HTERT RPE-1 (cell line): ENCODE results near the gene SH2D4B.

ENCODE experiments used
- in situ Hi-C: fragments of 300-500 bp; cut with MboI; formaldehyde crosslinking; loops from 4 replicates; pipeline ENCODE4 v1.14.3; 2020; ENCODE audit warnings: low sequenced_read_pairs

Gene SH2D4B

GRCh38 chr10:80674809-80675208 lies 137.1 kb downstream of the SH2D4B start:
- in situ Hi-C loops: no loop called here

GRCh38 chr10:80681142-80681541 lies 143.4 kb downstream of the SH2D4B start:
- in situ Hi-C loops: no loop called here

- in situ Hi-C loops: no loop called here
Observed at GRCh38 chr10:80684259-80684658, 146.6 kb downstream of the SH2D4B start.

GRCh38 chr10:80685355-80685754 lies 147.7 kb downstream of the SH2D4B start:
- in situ Hi-C loops: no loop called here

- in situ Hi-C loops: no loop called here
Observed at GRCh38 chr10:80686734-80687475, 149.2 kb downstream of the SH2D4B start.

- in situ Hi-C loops: no loop called here
Observed at GRCh38 chr10:80687476-80687789, 149.7 kb downstream of the SH2D4B start.

GRCh38 chr10:80690434-80690833 lies 152.7 kb downstream of the SH2D4B start:
- in situ Hi-C loops: no loop called here

- in situ Hi-C loops: no loop called here
Observed at GRCh38 chr10:80691441-80691840, 153.7 kb downstream of the SH2D4B start.

GRCh38 chr10:80693565-80693964 lies 155.9 kb downstream of the SH2D4B start:
- in situ Hi-C loops: no loop called here

- in situ Hi-C loops: no loop called here
Observed at GRCh38 chr10:80694930-80695329, 157.2 kb downstream of the SH2D4B start.
